ENCODE data around the gene SPN. TPM values are rescaled to one million over a fixed set of nuclear protein-coding genes. Genes with fewer than 3 reads are reported as not detected.

SPN gene
- total RNA-seq, 1 donor from 2014 or later, result 10.3 TPM

- Histone ChIP-seq H3K27ac (peak overlapping the region in 1 of 2 donors; percentile 40), H3K36me3 (no peaks in the 10 kb centered on the region), H3K27me3 (no peaks in the 10 kb centered on the region), H3K9me3 (no peaks in the 10 kb centered on the region), H3K4me3 (peak overlapping the region in 1 of 2 donors; percentile 10), H3K4me1 (no peaks in the 10 kb centered on the region)
- peak; percentile 44 to 69 (median 59) for TF ChIP-seq CTCF (IDR thresholded peaks at IDR 0.05)
- no peak for DNase-seq (ENCODE audit: low spot score in 2 of 2)
- intact Hi-C loops (cut with DNase I), result no loop called here
These were observed 47.5 kb downstream of the SPN start for GRCh38 chr16:29710227-29711219.

GRCh38 chr16:29712809-29713208 lies 49.8 kb downstream of the SPN start:
- DNase-seq (ENCODE audit: low spot score in 2 of 2), result no peak
- intact Hi-C loops (cut with DNase I), result no loop called here
- H3K27ac ChIP-seq, result no peak overlapping the region
- no peaks in the 10 kb centered on the region for H3K9me3 ChIP-seq
- no peak overlapping the region for H3K4me3 ChIP-seq
- no peaks in the 10 kb centered on the region for H3K4me1 ChIP-seq
- no peaks in the 10 kb centered on the region for H3K27me3 ChIP-seq
- no peak for TF ChIP-seq CTCF (IDR thresholded peaks at IDR 0.05)
- H3K36me3 ChIP-seq, result no peaks in the 10 kb centered on the region

- DNase-seq (ENCODE audit: low spot score in 2 of 2), result no peak
- intact Hi-C loops (cut with DNase I), result no loop called here
- Histone ChIP-seq H3K27me3 (no peaks in the 10 kb centered on the region), H3K27ac (no peak overlapping the region), H3K9me3 (no peaks in the 10 kb centered on the region), H3K36me3 (no peaks in the 10 kb centered on the region), H3K4me3 (no peak overlapping the region), H3K4me1 (no peaks in the 10 kb centered on the region)
- TF ChIP-seq CTCF (IDR thresholded peaks at IDR 0.05), result no peak
These were observed 51.3 kb downstream of the SPN start for GRCh38 chr16:29714396-29714795.

- Histone ChIP-seq H3K27ac (no peak overlapping the region), H3K27me3 (no peaks in the 10 kb centered on the region), H3K36me3 (no peaks in the 10 kb centered on the region), H3K9me3 (no peaks in the 10 kb centered on the region), H3K4me3 (no peak overlapping the region), H3K4me1 (no peaks in the 10 kb centered on the region)
- intact Hi-C loops (cut with DNase I), result no loop called here
- no peak for TF ChIP-seq CTCF (IDR thresholded peaks at IDR 0.05)
- no peak for DNase-seq (ENCODE audit: low spot score in 2 of 2)
These were observed 51.9 kb downstream of the SPN start for GRCh38 chr16:29714972-29715371.

- no peak for TF ChIP-seq CTCF (IDR thresholded peaks at IDR 0.05)
- DNase-seq (ENCODE audit: low spot score in 2 of 2), result no peak
- Histone ChIP-seq H3K36me3 (no peaks in the 10 kb centered on the region), H3K27ac (no peak overlapping the region), H3K9me3 (no peaks in the 10 kb centered on the region), H3K4me3 (no peak overlapping the region), H3K27me3 (no peaks in the 10 kb centered on the region), H3K4me1 (no peaks in the 10 kb centered on the region)
- intact Hi-C loops (cut with DNase I), result no loop called here
These were observed 54.1 kb downstream of the SPN start for GRCh38 chr16:29717113-29717512.

Data from ascending aorta (tissue), 2 donors.